Stimulated activated effector memory CD8-positive, alpha-beta T cell treated with anti-CD3 and anti-CD28 coated beads, Interleukin-12 subunit alpha, Interleukin-12 subunit beta, amount 100 ng/mL, for 72 hours (primary cell): ENCODE results near the gene POLR2E.

Source experiments
- ATAC-seq: fragments of 150-1000 bp; cut with Tn5 transposase; 2 replicates; pipeline ENCODE4 v1.10.0; 2021
- DNase-seq, 2 donors: peaks; one replicate each; pipeline ENCODE4 v3.0.0; 2021 to 2022; ENCODE audit warnings: low spot score in 2 of 2
- H3K27ac Mint-ChIP-seq: one replicate; pipeline ENCODE4 v1.8.0; 2022; ENCODE audit warnings: mild to moderate bottlenecking, mixed read lengths
- H3K36me3 Mint-ChIP-seq: one replicate; pipeline ENCODE4 v1.8.0; 2022; ENCODE audit warnings: mild to moderate bottlenecking, mixed read lengths
- H3K4me1 Mint-ChIP-seq: one replicate; pipeline ENCODE4 v1.8.0; 2022; ENCODE audit warnings: mixed read lengths
- H3K4me3 Mint-ChIP-seq: one replicate; pipeline ENCODE4 v1.8.0; 2022; ENCODE audit warnings: mild to moderate bottlenecking, mixed read lengths
- H3K9me3 Mint-ChIP-seq: one replicate; pipeline ENCODE4 v1.8.0; 2022; ENCODE audit warnings: mixed read lengths

The POLR2E gene

GRCh38 chr19:1051791-1052190 lies 43.4 kb downstream of the POLR2E start:
- Mint-ChIP-seq H3K36me3 (peaks cover 6% of the 10 kb centered on the region), H3K4me1 (peaks cover 11% of the 10 kb centered on the region), H3K4me3 (no peak overlapping the region), H3K9me3 (no peaks in the 10 kb centered on the region), H3K27ac (peak overlapping the region; percentile 87)
- no peak for ATAC-seq
- no peak for DNase-seq

- Mint-ChIP-seq H3K4me1 (peaks cover 6% of the 10 kb centered on the region), H3K27ac (peak overlapping the region; percentile 87), H3K9me3 (no peaks in the 10 kb centered on the region), H3K36me3 (peaks cover 6% of the 10 kb centered on the region), H3K4me3 (no peak overlapping the region)
- DNase-seq (no peak), ATAC-seq (no peak)
Measured at GRCh38 chr19:1050989-1051788, 44.0 kb downstream of the POLR2E start.

- ATAC-seq (no peak), DNase-seq (no peak)
- Mint-ChIP-seq H3K4me1 (peaks cover 11% of the 10 kb centered on the region), H3K4me3 (no peak overlapping the region), H3K27ac (no peak overlapping the region), H3K36me3 (peaks cover 6% of the 10 kb centered on the region), H3K9me3 (no peaks in the 10 kb centered on the region)
Measured at GRCh38 chr19:1049800-1050199, 45.4 kb downstream of the POLR2E start.

GRCh38 chr19:1049106-1049505 lies 46.1 kb downstream of the POLR2E start:
- ATAC-seq (no peak), DNase-seq (no peak)
- no peak overlapping the region for H3K4me3 Mint-ChIP-seq
- peaks cover 11% of the 10 kb centered on the region for H3K4me1 Mint-ChIP-seq
- no peaks in the 10 kb centered on the region for H3K9me3 Mint-ChIP-seq
- H3K36me3 Mint-ChIP-seq = peaks cover 6% of the 10 kb centered on the region
- no peak overlapping the region for H3K27ac Mint-ChIP-seq

GRCh38 chr19:1047696-1048147 lies 47.5 kb downstream of the POLR2E start:
- Mint-ChIP-seq H3K36me3 (peaks cover 4% of the 10 kb centered on the region), H3K4me3 (no peak overlapping the region), H3K9me3 (no peaks in the 10 kb centered on the region), H3K4me1 (peaks cover 11% of the 10 kb centered on the region), H3K27ac (no peak overlapping the region)
- no peak for ATAC-seq
- no peak for DNase-seq

- no peak for DNase-seq
- peak; percentile 36 for ATAC-seq
- Mint-ChIP-seq H3K4me1 (peaks cover 11% of the 10 kb centered on the region), H3K36me3 (no peaks in the 10 kb centered on the region), H3K27ac (no peak overlapping the region), H3K4me3 (no peak overlapping the region), H3K9me3 (no peaks in the 10 kb centered on the region)
Measured at GRCh38 chr19:1046836-1047695, 48.1 kb downstream of the POLR2E start.

GRCh38 chr19:1046117-1046626 lies 49.0 kb downstream of the POLR2E start:
- Mint-ChIP-seq H3K27ac (no peak overlapping the region), H3K4me3 (no peak overlapping the region), H3K9me3 (no peaks in the 10 kb centered on the region), H3K4me1 (peaks cover 10% of the 10 kb centered on the region), H3K36me3 (no peaks in the 10 kb centered on the region)
- ATAC-seq (no peak), DNase-seq (no peak)

- Mint-ChIP-seq H3K9me3 (no peaks in the 10 kb centered on the region), H3K27ac (no peak overlapping the region), H3K4me3 (no peak overlapping the region), H3K36me3 (peaks cover 4% of the 10 kb centered on the region), H3K4me1 (peaks cover 19% of the 10 kb centered on the region)
- DNase-seq (peak in 1 of 2 donors; percentile 87), ATAC-seq (peak; percentile 75)
Measured at GRCh38 chr19:1045247-1045603, 50.0 kb downstream of the POLR2E start.

- Mint-ChIP-seq H3K4me1 (peaks cover 42% of the 10 kb centered on the region), H3K36me3 (peaks cover 28% of the 10 kb centered on the region), H3K4me3 (no peak overlapping the region), H3K27ac (no peak overlapping the region), H3K9me3 (no peaks in the 10 kb centered on the region)
- no peak for DNase-seq
- ATAC-seq = no peak
Measured at GRCh38 chr19:1042689-1043511, 52.3 kb downstream of the POLR2E start.

GRCh38 chr19:1041835-1042685 lies 53.1 kb downstream of the POLR2E start:
- no peaks in the 10 kb centered on the region for H3K9me3 Mint-ChIP-seq
- peak overlapping the region; percentile 85 for H3K4me3 Mint-ChIP-seq

GRCh38 chr19:1041272-1041834 lies 53.8 kb downstream of the POLR2E start:
- ATAC-seq = no peak
- peaks cover 54% of the 10 kb centered on the region for H3K4me1 Mint-ChIP-seq
- H3K9me3 Mint-ChIP-seq = no peaks in the 10 kb centered on the region
- H3K36me3 Mint-ChIP-seq = peaks cover 43% of the 10 kb centered on the region
- H3K27ac Mint-ChIP-seq = peak overlapping the region; percentile 70
- peak overlapping the region; percentile 85 for H3K4me3 Mint-ChIP-seq
- DNase-seq = no peak

More at GRCh38 chr19:1041835-1042685, 53.1 kb downstream of the POLR2E start:
- no peak for DNase-seq
- ATAC-seq = no peak
- peaks cover 36% of the 10 kb centered on the region for H3K36me3 Mint-ChIP-seq
- H3K27ac Mint-ChIP-seq = no peak overlapping the region
- H3K4me1 Mint-ChIP-seq = peaks cover 49% of the 10 kb centered on the region

GRCh38 chr19:1040476-1041271 lies 54.5 kb downstream of the POLR2E start:
- peaks cover 50% of the 10 kb centered on the region for H3K36me3 Mint-ChIP-seq
- peak overlapping the region; percentile 85 for H3K4me3 Mint-ChIP-seq
- peaks cover 55% of the 10 kb centered on the region for H3K4me1 Mint-ChIP-seq
- H3K9me3 Mint-ChIP-seq = no peaks in the 10 kb centered on the region
- DNase-seq (peak; percentile 80 to 93), ATAC-seq (peak; percentile 78)
- peak overlapping the region; percentile 70 for H3K27ac Mint-ChIP-seq
